Fibroblast of the conjunctiva (primary cell): Measurements from ENCODE around the gene TRIM36.

ENCODE experiments used
- DNase-seq: peaks from one replicate; pipeline ENCODE4 v3.0.0-alpha.2; 2010; ENCODE audit warnings: low read depth

Gene TRIM36

DNA sequence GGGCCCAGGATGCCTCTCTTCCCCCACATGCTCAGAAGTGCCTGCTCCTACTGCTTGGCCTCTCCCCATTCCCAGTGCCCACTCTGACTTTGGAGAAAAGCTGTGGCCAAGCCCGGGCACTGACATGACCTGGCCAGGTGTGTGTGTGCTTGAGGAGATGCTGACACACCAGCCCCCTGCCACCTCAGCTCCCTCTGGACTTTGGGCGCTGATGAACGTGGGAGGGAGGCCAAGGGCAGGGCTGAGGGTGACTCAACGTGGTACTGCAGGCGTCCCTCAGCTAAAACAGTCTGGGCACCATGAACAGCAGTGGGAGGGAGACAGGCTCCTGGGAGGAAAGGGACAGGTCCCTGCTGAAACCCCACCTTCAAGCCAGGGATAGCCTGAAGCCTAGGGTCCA lies 3.9 kb downstream of the TRIM36 start:
- DNase-seq: no peak

DNA sequence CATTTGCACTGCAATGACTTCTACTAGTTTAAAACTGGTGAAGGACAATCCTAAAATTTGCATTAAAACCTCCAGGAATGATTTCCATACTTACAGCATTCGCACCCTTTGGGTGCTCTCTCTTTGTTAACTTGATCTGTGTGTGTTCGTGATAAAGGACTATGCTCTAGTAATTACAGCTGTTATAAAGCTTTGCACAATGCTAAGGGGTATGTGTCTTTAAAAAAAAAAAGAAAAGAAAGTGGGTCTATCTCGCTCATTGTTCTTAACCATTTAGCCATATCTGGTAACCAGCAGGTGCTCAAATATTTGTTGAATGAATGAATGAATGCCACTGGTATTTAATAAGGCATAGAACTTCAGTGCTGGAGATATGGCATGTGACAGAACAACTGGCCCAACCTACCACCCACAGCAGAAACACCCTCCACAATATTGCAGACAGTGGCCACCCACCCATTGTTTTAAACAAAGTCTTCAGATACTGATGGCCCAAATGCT lies 8.7 kb downstream of the TRIM36 start:
- no peak for DNase-seq

DNA sequence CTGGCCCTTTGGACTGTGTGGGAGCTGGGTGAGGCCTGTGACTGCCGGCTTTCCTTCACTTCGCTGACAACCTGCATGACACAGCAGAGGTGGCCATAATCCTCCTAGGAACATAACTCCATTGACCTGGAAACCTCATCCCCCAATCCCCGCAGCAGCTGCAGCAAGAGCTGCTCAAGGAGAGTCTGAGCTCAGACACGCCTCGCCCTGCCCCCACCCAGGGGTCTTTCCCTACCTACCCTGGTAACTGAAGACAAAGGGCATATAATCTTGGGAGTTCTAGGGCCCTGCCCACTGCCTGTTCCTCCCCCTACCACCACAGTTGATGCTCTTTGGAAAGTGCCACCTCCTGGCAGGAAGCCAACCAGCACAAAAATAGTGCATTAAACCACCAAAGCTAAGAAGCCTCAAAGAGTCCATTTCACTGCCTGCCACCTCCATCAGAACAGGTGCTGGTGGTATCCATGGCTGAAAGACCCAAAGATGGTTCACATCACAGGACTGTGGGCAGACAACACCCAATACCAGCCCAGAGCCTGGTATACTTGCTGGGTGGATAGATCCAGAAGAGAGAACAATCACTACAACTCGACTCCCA lies 18.4 kb downstream of the TRIM36 start:
- no peak for DNase-seq

DNA sequence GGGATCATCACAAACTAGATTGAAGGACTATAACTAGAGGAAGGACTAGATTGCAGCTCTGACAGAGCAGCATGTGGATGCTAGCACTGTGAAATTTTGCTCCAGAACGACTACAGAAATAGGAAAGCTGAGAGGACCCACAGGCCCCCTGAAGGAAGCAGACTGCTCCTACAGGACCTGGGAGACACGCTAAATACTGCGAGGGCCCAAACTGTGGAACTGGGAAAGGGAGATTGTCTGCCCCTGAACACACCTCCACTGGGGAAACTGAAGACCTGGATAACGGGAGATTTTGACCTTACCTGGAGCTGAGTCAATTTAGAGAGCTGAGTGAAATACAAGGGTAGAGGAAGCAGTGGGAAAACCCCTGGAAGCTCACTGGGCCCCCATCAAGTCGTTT lies 19.2 kb downstream of the TRIM36 start:
- no peak for DNase-seq

DNA sequence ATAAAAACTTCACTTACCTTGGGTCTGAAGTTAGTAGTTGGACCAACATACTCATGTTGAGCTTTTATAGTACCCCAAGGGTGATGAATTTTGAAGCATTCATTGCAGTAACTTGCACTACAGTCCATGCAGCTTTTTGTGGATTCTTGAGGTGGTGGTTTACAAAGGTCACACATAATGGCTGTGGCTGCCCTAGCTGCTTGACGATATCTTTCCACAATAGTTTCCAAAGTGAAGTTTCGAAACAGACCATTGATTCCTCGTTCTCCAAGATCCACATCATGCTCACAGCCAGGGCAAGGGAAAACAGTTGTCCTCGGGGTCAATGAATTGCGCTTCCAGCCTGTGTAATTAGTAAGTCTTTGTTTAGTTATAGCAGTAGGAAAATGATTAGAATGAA lies 22.7 kb downstream of the TRIM36 start:
- no peak for DNase-seq

DNA sequence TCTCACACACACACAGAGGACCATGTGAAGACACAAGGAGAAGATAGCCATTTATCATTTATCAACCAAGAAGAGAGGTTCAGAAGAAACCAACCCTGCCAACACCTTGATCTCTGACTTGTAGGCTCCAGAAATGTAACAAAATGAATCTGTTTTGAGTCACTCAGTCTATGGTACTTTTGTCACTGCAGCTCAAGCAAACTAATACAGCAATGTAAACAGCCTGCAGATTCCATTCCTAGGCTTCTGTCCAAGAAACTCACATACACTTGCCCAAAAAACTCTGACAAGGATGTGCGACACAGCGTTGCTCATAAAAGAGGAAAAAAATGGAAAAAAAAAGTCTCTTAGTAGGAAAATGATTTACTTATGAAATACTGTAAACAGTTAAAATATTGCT lies 33.4 kb downstream of the TRIM36 start:
- no peak for DNase-seq

DNA sequence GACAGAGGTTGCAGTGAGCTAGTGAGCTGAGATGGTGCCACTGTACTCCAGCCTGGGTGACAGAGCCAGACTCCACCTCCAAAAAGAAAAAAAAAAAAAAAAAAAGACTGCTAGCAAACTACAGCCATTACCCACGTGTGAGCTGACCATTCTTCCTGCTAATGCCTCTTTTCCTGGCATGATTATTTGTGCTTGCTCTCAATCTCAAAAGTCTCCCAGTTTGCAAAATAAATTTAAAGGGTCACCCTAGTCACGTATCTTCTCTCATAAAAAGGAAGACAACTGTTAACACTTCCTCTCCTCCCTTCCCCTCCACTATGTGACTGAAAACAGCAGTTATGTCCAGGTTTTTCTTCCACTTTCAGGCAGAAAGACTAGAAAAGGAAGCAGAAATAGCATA lies 37.2 kb downstream of the TRIM36 start:
- DNase-seq: no peak

DNA sequence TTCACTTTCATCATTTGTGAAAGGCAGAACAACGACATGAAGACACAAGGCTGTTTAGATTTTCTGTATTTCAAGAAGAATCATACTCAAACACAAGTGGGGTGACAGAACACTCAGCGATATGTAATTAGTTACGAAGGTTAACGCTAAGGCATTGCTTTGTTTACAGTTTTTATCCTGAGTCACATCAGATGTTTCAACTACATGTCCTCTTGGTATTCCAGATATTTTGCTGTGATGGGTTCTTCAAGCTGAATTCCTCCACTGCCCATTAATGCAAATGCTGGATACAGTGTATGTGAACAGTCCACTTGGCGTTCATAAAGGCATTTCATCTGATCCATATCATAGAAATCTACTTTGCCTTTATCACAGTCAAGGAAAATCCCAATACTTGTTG lies 43.4 kb downstream of the TRIM36 start:
- no peak for DNase-seq

DNA sequence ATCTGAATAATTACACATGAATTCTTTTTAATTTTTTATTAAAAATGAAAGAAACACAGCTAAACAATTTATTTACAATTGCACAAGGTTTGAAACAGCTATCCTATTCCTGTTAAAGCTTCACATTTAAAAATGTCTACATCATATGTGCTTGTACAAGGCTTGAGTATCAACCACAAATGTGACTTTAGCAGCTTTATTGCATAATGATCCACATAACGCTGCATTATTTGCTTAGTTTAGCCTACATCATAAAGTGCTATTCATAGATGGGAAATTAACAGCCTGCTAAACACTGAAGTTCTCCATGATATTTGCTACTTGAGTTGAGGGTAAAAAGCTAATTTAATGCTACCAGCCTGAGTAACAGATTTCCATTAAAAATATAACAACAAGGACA lies 45.0 kb downstream of the TRIM36 start:
- no peak for DNase-seq

DNA sequence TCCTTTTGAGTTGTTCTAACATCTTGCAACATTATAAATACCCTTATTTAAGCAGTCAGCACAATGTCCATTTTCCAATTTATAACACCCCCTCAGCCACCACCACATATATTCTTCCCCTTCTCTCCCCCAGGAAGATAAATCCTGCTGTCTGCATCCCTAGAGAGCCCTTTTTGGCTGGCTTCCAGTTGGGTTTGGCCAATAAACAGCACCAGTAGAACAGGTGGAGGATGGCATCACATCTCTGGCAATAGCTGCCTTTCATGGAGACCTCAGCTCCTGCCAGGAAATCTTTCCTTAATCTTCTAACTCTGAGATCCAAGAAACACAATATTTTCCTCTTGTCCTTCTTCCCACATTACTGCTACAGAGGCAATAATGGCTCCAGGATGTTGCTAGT lies 53.7 kb downstream of the TRIM36 start:
- no peak for DNase-seq

DNA sequence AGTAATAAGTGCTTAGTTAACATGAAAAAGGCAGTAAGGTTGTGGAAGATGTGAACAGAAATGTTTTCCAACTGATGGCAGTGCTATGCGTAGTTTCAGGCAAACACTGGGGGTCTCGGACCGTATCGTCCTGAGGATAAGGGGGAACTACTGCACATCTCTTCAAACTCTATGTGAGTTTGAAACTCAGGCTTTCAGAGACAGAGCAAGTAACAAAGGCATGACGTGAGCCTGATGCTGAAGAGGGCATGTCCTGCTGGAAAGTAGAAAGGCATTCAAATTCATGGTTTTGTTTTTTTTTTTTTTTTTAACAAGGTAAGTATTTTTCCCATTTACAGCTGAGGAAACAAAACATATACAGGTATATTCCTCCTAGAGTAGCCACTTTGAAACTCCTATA lies 59.9 kb downstream of the TRIM36 start:
- no peak for DNase-seq

DNA sequence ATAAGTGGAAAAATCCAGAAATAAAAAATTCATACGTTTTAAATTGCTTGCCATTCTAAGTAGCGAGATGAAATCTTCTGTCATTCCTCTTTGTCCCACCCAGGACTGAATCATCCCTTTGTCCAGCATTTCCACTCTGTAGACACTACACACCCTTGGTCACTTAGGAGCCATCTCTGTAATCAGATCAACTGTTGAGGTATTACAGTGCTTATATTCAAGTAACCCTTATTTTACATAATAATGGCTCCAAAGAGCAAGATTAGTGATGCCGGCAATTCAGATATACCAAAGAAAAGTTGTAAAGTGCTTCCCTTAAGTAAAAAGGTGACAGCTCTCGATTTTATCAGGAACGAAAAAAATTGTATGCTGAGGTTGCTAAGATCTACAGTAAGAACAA lies 60.4 kb downstream of the TRIM36 start:
- no peak for DNase-seq

DNA sequence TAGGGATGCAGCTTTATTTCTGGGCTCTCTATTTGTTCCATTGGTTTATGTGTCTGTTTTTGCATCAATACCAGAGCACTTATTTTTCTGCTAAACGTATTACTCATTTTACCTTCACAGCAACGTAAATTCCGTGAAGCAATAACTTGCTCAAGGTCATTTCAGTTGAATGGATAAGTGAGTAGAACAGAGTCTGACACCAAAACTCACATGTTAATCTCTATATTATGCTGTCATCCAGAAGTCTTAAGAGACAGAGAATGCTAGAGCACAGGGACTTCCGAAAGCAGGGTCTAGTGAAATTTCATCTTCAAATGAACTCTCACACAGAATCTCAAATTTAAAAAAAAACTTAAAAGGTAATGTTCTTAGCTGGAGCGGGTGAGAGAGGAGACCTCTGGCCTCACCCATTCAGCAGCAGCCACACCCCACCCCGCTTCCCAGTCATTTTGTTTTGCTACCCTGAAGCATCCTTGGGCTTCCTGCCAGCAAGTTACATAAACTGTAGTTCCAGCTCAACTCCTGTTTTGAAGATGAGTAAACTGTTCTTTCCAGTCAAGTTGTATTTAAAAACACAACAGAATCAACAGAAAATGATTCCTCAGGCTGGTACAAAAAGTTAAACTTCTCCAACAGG lies 69.3 kb downstream of the TRIM36 start:
- peak; percentile 3 for DNase-seq

DNA sequence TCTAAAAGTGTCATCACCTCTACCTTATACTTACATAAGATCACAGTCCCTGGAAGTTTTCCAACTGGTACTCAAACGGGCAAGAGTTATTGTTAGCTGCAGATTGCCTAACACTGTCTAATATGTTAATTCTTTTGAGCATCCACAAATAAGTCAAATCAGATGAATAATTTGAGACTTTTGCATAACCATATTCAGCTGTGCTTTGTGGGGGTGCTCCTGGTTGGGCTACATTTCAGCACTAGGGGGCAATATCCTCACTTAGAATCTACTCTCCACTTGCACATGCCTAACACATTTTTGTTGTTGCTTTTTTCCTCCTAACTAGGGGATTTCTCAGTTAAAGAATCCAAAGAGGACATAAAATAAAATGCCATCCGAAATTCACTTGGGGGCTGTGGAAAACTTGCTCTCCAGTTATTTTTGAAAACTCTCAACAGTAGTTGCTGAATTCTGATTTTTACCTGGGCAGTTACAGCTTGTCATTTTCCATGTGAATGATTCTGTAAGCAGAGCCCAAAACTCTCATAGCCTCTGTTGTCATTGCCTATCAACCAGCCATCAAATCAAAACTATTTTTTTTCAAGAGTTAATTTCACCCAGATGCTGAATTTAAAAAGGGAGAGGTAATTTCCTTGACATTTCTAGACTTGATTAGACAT lies 71.5 kb downstream of the TRIM36 start:
- peak; percentile 44 for DNase-seq

DNA sequence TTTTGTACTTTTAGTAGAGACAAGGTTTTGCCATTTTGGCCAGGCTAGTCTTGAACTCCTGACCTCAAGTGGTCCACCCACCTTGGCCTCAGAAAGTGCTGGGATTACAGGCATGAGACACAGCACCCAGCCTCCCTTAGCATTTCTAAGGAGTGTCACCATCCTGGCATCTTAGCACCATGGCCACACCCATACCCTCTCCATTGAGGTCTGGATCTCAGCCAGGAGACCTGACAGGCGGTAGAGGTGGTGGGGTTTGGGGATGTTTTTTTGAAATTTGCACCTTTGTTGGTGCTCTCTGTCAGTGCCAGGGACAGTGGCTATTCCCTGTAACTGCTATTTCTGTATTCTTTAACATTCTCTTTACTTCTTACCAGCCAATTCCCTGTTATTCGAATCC lies 72.5 kb downstream of the TRIM36 start:
- no peak for DNase-seq

DNA sequence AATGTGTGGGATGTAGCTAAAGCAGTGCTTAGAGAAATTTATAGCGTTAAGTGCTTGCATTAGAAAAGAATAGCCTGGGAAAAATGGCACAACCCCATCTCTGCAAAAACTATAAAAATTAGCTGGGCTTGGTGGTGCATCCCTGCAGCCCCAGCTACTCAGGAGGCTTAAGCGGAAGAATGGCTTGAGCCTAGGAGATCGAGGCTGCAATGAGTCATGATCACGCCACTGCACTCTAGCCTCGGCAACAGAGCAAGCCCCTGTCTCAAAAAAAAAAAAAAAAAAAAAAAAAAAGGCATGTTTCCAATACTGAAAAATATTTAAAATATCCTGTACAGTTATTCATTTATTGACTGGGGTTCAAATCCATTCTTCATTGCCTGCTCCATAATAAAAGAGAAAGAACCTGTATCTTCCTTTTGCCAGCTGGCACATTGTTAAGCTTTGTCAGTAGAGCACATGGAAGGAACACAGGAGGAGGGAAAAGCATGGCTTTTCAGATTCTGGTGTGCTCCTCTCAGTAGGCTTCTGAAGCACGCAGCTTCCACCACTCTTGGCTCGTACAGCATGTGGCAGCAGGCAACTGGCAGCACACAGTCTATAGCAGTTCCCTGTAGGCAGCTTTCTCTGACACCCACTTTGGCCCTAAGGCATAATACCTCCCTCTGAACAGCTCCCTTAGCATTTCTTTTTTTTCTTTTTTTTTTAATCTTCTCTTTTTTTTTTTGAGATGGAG lies 73.5 kb downstream of the TRIM36 start:
- DNase-seq: no peak

DNA sequence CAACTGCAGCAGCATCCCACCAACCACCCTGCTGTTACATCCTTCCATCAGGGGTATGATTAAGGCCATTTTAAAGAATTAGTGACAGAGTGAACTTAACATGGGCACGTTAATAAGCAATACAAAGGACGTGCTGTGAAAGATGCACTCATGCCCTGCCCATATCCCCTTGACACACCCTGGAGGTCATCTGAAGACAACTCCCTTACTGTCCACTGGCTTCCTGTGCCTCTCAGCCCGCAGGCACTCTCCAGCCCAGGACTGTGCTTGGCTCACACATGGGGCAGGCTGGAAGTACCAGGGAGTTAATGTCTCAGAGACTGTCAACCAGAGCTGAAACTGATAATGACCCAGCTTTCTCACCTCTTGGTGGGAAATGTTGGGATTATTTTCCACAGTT lies 81.8 kb downstream of the TRIM36 start:
- DNase-seq: no peak

DNA sequence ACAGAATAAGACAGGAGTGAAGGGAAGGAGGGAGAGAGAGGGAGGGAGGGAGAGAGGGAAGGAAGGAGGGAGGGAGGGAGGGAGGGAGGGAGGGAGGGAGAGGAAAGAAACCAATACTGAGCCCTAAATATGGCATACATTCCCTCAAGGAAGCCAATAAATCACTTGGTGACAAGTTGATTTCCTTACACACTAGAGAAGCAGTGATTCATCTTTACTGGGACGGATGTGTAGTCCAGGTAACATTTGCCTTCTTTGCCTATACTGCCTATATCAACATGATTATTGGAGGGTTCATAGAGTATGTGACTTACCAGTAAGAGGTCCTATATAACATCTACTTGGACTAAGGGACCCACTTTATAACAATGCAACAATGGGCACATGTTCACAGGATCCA lies 83.2 kb downstream of the TRIM36 start:
- DNase-seq: no peak

DNA sequence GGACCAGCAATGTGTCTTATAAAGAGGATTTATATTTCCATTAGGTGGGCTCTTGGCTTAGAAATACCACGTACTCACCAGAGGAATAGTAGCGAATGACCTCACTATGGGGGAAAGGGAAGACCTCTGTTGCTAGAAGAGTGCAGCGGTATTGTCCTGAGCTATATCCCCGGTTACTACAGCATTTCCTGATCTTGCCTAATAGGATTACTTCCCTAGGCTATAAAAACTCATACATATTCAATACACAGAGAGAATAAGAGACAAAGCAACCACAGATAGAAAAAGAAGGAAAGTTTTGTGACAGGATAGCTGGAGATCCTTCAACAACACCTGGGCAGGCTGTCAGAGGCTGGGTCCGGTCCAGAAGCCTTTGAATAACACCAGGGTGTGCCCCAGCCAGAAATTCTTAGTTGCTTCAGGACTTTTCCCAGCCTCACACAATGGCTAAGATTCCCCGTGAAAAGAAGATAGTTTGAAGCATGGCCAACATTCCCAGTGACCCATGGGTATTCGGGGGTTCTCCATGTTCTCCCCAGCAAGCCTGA lies 85.4 kb downstream of the TRIM36 start:
- no peak for DNase-seq

DNA sequence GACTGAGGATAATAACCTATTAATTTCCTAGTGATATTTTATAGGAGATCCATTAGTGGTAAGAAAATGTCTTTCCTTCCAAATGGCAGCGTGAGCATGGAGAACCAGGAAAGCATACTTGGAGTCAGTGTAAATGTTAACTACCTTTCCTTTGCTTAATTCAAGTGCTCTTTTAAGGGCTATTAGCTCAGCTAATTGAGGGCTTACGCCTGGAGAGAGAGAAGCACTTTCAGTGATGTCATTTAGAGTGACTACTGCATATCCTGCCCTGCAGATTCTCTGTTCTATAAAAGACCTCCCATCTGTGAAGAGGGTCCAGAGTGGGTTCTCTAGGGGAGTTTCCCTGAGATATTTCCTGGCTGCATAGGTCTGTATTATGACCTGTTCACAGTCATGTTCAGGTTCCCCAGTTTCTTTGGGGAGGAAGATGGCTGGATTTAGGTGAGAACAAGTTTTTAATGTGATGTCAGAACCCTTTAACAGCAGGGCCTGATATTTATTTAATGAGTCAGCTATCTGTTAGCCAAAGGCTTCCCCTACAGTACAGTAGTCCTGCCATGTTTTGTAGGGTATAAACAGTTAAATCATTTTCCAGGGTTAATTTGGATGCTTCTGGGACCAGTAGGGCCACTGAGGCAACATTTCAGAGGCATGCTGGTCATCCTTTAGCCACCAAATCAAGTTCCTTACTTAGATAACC lies 89.6 kb downstream of the TRIM36 start:
- no peak for DNase-seq
